ENCODE results near the gene SHANK2. TPM values are rescaled to one million over a fixed set of nuclear protein-coding genes. Genes with fewer than 3 reads are reported as not detected.

SHANK2 gene
- total and polyA plus RNA-seq, 2 donors from 2014 or later, result 4.0 to 57.8 TPM

DNA sequence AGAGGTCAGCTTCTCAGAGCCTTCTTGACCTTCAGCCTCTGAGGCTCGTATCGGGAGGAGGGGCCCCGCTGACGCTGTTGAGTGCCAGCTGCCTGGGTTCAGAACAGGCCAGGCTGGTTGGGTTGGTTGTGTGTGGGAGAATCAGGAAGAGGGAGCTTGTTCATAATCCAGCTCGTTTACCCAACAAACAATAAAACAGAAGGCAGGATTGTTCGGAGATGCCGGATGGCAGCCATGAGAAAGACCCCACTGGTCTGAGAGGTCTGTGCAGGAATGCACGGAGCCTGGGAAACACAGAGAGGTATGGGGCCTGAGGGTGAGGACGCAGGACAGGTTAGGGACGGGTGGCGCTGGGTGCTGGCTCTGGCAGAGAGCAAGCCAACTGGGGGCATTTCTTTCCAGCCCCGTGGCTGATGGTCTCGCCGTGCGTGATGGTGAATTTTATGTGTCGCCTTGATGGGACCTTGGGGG is 31.6 kb upstream of the SHANK2 start:
- no peak for FAIRE-seq
- DNase-seq, result peak in 4 of 5 donors; percentile 55 to 71 (median 70)
- Histone ChIP-seq H3K4me3 (ENCODE audit: low read length in 3 of 3) (no peak overlapping the region), H3K9me3 (ENCODE audit: control insufficient read depth in 2 of 3, insufficient read depth in 1 of 3, low read length in 3 of 3) (no peaks in the 10 kb centered on the region), H3K4me1 (ENCODE audit: control insufficient read depth in 2 of 3, insufficient read depth in 2 of 3, low read depth in 1 of 3, low read length in 3 of 3) (peaks cover 3 to 14% (median 13%) of the 10 kb centered on the region in 3 donors), H3K9ac (ENCODE audit: low read length in 3 of 3) (no peak overlapping the region), H3K27me3 (ENCODE audit: control insufficient read depth, insufficient read depth, low read length) (no peaks in the 10 kb centered on the region), H3K27ac (ENCODE audit: low read depth in 2 of 2, low read length in 2 of 2) (peak overlapping the region in 1 of 2 donors; percentile 75), H3K36me3 (ENCODE audit: control insufficient read depth in 2 of 3, insufficient read depth in 3 of 3, low read length in 3 of 3) (no peaks in the 10 kb centered on the region)
- intact Hi-C loops (cut with DNase I), result no loop called here
- TF ChIP-seq, protein P1, sequence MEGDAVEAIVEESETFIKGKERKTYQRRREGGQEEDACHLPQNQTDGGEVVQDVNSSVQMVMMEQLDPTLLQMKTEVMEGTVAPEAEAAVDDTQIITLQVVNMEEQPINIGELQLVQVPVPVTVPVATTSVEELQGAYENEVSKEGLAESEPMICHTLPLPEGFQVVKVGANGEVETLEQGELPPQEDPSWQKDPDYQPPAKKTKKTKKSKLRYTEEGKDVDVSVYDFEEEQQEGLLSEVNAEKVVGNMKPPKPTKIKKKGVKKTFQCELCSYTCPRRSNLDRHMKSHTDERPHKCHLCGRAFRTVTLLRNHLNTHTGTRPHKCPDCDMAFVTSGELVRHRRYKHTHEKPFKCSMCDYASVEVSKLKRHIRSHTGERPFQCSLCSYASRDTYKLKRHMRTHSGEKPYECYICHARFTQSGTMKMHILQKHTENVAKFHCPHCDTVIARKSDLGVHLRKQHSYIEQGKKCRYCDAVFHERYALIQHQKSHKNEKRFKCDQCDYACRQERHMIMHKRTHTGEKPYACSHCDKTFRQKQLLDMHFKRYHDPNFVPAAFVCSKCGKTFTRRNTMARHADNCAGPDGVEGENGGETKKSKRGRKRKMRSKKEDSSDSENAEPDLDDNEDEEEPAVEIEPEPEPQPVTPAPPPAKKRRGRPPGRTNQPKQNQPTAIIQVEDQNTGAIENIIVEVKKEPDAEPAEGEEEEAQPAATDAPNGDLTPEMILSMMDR (IDR thresholded peaks at IDR 0.05; ENCODE audit: borderline replicate concordance, extremely low read depth, insufficient read depth), result no peak

DNA sequence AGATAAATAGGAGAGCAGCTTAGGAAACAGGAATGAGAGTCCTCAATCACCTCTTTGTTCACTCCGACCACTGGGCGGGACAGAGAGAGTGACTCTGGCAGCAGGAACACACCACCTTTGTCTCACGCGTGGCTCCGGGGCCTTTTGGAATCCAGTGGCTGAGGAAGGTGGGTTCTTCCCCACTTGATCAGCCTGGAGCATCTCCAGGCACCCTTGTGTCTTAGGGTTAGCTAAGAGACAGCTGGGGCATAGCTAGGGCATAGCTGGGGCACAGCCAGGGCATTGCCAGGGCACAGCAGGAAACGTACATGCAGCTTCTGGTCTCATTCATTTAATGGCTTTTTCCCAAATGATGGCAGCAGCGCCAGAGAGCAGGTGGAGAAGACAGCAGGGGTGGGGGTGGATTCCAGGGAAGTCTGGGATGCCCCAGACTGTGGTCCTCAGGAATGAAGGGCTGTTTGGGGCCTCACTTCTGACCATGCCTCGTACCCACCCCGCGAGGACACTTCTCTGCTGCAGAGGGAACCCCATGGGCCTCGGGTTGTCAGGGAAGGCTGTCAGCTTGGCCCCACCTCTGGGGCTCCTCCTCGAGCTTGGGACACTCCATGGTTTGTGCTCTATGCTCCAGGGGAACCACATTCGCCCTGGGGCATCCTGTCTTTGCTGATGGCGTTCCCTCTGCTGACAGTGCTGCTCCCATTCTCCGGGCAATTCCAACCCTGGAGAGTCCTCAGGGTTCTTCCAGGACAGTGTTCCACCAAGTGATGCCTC is 30.4 kb upstream of the SHANK2 start:
- Histone ChIP-seq H3K9me3 (ENCODE audit: control insufficient read depth in 2 of 3, insufficient read depth in 1 of 3, low read length in 3 of 3) (no peaks in the 10 kb centered on the region), H3K27ac (ENCODE audit: low read depth in 2 of 2, low read length in 2 of 2) (no peak overlapping the region), H3K9ac (ENCODE audit: low read length in 3 of 3) (no peak overlapping the region), H3K4me1 (ENCODE audit: control insufficient read depth in 2 of 3, insufficient read depth in 2 of 3, low read depth in 1 of 3, low read length in 3 of 3) (peaks cover 3 to 14% (median 13%) of the 10 kb centered on the region in 3 donors), H3K4me3 (ENCODE audit: low read length in 3 of 3) (no peak overlapping the region), H3K36me3 (ENCODE audit: control insufficient read depth in 2 of 3, insufficient read depth in 3 of 3, low read length in 3 of 3) (no peaks in the 10 kb centered on the region), H3K27me3 (ENCODE audit: control insufficient read depth, insufficient read depth, low read length) (no peaks in the 10 kb centered on the region)
- FAIRE-seq (no peak), DNase-seq (peak in 1 of 5 donors; percentile 33)
- intact Hi-C loops (cut with DNase I), result no loop called here
- TF ChIP-seq, protein P1 (IDR thresholded peaks at IDR 0.05; ENCODE audit: borderline replicate concordance, extremely low read depth, insufficient read depth), result no peak

- H3K9me3 ChIP-seq (ENCODE audit: control insufficient read depth in 2 of 3, insufficient read depth in 1 of 3, low read length in 3 of 3), result no peaks in the 10 kb centered on the region
- DNase-seq (peak in 1 of 5 donors; percentile 5), FAIRE-seq (no peak)
- H3K27ac ChIP-seq (ENCODE audit: low read depth in 2 of 2, low read length in 2 of 2), result no peak overlapping the region
- H3K4me1 ChIP-seq (ENCODE audit: control insufficient read depth in 2 of 3, insufficient read depth in 2 of 3, low read depth in 1 of 3, low read length in 3 of 3), result peaks cover 0 to 8% (median 7%) of the 10 kb centered on the region in 3 donors
- no peak overlapping the region for H3K4me3 ChIP-seq (ENCODE audit: low read length in 3 of 3)
- no peaks in the 10 kb centered on the region for H3K36me3 ChIP-seq (ENCODE audit: control insufficient read depth in 2 of 3, insufficient read depth in 3 of 3, low read length in 3 of 3)
- no peaks in the 10 kb centered on the region for H3K27me3 ChIP-seq (ENCODE audit: control insufficient read depth, insufficient read depth, low read length)
- no peak overlapping the region for H3K9ac ChIP-seq (ENCODE audit: low read length in 3 of 3)
- intact Hi-C loops (cut with DNase I), result no loop called here
- TF ChIP-seq, protein P1 (IDR thresholded peaks at IDR 0.05; ENCODE audit: borderline replicate concordance, extremely low read depth, insufficient read depth), result no peak
Observed at GRCh38 chr11:71281831-71282230, 29.5 kb upstream of the SHANK2 start.
